HT1080 (cell line): Measurements from ENCODE around the gene B3GALT5. TPM values are rescaled to one million over a fixed set of nuclear protein-coding genes. Genes with fewer than 3 reads are reported as not detected.

Experiments
- DNase-seq: peaks from one replicate; pipeline ENCODE4 v3.0.0-alpha.2; 2015; ENCODE audit warnings: low read depth
- total RNA-seq: library from RNA; depleted of rRNA; stranded (reverse); fragments of >200 nt; shearing (Covaris generic); gene quantifications from 2 replicates; pipeline ENCODE4 v1.2.3, GENCODE V29; 2014

The B3GALT5 gene
- total RNA-seq, 1 experiment from 2014 or later: 3.5 TPM

DNA sequence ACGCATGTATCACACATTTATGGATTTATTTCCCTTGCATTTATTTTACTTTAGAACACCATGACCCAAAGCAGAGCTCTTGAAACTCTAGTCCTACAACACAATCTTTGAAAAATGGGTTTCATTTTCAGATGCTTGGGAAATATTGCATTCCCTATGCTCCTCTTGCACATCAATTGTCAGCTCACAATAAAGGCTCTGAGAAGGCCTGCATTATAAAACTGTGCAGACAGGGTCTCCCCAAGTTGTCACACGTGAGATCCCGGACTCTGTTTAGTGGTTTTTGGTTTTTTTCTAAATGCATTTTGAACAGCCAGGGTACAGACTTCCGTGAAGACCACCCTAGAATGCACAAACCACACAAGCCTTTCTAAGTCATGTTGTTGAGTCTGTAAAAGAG lies 9.9 kb upstream of the B3GALT5 start:
- DNase-seq: no peak

DNA sequence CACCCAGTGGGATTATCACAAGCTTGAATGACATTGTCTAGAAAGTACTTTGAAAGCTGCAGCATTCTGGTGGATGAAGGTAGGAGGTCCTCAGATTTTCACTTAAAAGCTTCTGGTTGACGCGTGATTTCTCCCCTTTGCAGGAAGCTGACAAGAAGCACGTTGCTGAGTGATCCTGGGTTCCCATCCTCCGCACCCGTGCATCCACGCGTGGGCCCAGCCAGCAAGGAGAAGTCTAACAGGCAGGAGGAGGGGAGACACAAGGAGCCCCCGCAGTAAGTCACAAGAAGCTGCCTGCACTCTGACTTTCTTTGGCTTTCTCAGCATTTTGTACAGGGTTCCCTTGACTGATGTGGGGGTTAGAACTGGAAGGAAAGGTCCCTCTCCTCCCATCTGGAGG lies 7.8 kb upstream of the B3GALT5 start:
- DNase-seq: no peak

DNA sequence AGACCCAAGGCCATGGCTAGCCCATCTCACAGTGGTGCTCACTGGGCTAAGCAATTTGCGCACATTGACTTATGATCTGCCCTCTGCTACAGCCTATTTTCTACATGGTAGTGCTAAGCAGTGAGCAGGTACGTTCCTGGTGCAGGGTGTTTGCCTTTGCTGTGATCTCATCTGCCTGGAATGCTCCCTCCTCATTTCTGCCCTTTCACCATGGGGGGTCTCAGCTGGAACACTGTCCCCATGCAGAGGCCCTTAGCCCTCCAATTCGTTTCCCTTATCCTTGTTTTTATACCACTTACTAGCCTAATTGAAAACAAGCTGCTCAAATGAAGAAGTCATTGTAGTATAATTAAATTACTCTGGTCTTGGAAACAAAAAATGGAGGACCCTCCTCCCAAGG lies 2.0 kb upstream of the B3GALT5 start:
- peak; percentile 39 for DNase-seq

DNA sequence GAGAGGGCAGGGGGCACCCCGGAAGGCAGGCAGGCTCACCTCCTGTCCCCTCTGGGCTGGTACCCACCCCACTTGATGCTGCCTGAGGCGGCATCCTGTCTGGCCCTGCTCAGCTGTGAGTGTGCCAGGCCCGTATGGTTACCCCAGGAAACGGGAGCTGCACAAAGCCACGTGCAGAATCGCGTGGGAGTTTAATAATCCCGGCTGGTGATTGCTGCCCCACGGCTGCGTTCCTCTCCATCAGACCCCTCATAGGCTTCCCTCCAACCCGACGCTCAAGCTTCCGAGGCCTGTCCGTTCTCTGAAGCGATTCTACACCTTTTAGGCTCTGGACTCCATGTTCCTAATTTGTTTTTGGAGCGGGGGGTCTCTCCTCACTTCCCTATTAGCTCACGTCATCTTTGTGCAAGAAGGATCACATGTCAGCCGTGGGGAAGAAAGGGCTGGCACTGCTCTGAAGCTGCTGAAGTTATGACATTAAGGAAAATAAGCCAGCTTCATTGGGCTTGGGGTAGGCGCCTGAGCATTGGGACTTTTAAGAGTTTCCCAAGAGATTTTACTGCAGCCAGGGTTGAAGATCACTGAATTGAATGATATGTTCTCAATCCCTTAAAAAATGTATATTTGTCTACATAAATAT lies 1.1 kb upstream of the B3GALT5 start:
- no peak for DNase-seq

DNA sequence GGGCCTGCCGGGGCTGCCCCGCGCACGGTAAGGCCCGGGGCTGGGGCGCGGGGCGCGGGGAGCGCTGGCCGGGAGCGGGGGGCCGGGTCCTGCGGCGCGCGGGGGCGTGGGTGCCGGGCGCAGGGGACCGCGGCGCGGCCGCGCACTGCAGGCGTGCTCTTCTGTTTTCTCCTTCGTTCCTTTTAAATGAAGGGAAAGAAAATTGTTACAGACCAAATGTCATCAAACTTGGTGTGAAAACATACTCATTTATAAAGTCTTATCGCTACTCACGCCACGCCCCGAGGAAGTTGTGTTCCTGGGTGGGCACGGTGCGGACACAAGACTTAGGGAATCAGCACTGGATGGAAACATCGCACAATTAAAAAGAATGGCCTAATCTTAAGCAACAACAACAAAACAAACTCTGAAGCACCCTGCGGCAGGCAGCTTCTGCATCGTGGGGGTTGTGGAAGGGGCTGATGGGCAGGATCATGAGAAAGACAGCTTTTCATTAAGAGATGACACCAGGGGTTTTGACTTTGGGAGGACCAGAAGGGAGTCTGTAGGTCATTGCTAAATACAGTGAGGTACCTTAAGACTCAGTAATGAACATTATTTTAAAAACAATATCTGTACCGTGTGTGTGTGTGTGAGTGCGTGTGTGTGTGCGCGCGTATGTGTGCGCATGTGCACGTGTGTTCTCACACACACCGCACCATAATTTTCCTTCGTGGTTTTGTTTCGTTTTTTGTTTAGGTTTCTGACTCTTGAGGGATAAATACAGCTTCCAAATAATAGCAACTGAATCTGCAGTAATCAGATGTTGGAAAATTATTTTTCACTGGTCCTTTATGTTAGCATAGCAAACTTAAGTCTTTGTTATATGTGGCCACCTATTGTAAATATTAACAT lies 548 bp downstream of the B3GALT5 start:
- no peak for DNase-seq

DNA sequence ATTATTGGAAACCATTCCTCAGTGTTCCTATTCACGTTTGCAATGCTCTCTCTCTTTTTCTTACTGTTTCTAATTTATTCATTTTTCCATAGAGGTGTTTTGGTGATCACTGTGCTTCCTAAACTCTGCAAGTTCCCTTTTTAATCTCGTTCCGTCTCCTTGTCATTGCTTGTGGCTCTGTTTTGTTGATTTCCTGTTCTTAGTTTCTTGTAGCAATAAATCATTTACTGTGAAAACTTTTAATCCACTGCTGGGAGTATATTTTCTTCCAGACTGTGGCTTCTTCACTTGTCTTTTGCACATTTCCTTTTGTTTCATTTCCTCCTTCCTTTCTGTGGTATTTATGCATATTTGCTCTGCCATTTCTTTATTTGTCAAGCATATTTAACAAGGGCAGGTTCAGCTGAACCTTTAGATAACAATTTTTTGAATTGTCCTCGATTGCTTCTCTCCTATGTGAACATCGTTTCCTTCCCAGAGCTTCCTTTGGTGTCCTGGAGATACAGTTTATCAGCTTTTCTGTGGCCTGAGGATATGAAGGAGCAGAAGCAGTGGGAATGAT lies 3.6 kb downstream of the B3GALT5 start:
- no peak for DNase-seq

DNA sequence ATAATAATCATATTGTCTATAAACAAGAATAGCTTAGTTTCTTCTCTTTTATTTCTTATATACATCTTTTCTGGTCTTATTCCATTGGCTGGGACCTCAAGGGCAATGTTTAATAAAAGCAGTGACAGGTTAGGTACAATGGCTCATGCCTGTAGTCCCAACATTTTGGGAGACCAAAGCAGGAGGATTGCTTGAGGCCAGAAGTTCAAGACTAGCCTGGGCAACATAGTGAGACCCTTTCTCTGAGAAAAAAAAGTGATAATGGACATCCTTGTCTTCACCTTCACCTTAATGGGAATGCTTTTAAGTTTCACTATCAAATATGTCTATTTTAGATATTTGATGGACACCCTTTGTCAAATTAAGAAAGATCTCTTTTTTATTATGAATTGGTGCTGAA lies 8.1 kb downstream of the B3GALT5 start:
- no peak for DNase-seq

DNA sequence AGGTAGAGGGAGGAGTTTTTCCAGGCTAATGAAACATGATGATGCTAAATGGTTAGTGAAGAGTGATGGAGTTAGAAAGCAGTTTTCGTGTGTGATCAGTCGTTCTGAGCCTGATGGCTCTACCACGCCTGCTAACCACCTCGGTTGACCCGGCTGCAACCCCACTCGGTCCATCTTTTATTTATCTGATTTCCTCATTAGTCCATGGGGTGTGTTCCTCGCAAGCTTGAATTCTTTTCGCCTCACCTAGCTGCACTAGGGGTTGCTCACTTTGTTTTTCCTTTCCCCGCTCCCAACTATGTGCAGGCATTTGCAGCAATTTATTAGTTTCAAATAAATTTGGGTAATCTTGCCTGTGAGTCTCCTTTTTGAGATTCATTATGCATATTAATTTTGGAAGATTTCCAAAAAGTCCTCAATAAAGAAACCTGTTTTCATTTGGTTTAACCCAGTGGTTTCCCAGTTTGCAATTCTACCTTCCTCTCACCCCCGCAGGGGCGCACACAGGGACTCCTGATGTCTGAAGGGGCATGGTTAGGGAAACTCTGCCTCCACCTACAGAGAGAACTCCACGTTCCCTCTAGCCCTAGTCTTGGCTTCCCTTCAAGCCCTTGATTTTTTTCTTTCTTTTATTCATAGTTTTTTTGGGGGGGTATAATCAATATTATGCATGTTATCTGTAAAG lies 12.6 kb downstream of the B3GALT5 start:
- DNase-seq: no peak

DNA sequence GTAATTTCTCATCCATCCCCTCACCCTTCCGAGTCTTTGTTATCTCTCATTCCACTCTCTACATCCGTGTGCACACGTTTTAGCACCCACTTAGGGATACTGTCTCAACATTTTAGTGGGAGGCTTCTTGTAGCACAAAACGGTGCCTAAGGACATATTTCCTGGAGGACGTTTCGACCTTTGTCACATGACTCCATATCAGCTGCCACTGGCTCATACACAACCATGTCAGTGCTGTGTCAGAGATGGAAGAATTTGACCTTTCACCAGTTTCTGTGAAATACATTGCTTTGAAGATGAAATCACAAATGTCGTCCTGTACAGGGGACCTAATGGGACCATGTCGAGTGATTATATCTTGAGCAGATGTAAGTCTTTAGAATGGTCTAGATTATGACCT lies 15.6 kb downstream of the B3GALT5 start:
- no peak for DNase-seq

DNA sequence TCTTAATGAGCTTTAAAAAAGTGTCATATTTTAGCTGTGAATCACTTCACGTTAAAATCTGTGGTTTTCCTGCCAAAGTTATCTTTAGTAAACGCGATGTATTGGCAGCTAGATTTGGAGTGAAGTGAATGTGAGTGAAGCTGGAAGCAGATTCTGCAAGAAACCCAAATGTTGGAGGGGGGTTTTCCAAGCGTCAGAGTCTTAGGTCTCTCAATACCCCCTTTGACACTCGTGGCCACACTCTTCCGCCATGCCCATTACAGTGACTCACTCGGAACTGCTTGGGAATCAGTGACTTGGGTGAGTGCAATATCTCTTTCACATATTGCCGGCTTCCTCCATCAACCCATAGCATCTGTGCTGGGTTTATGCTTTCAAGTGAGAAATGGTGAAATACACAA lies 17.5 kb downstream of the B3GALT5 start:
- DNase-seq: peak; percentile 94

DNA sequence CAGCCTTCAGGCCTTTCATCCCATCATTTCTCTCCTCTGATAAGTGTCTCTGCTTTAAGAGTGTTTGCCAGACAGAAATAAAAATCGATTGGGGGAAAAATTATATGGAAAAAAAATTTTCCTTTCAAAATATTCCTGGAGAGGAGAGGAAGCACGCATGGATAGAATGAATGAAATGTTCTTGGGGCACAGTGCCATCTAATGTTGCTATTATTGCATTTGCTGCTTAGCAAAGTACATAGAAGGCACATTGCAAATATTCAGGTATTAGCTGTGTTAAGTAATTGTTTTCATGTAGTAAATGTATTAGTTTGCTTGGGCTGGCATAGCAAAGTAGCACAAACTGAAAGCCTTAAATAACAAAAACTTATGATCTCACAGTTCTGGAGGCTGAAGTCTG lies 18.1 kb downstream of the B3GALT5 start:
- peak; percentile 46 for DNase-seq

DNA sequence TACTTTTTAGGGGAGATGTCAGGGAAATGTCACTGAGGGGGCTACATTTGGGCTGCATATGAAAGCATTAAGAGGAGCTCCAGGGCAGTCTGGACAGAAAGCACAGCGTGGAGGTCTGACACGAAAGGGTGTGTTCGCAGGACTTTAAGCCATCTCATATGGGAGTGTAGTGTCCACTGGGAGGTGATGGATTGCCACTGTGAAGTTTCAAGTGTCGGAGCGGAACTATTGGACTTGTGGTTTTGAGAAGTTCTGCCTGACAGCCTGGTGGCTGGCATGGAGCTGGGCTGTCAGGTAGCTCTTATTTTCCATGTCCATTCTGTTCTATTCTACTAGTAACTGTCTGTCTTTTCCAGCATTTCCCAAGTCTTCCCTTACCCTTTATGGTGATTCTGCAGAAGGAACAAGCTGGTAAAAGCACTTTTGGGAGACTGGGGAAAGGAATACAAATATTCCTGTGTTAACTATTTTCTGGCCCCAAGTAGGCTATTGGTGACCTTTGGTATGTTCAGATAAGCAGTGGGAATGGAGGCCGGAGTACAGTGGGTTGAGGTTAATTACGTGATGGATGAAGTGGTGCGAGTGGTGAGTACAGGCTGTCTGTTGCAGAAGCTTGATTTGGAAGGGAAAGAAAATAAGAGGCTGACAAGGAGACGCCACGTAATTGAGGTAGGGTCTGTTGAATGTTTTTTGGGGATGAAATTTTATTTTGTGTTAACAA lies 19.3 kb downstream of the B3GALT5 start:
- no peak for DNase-seq

DNA sequence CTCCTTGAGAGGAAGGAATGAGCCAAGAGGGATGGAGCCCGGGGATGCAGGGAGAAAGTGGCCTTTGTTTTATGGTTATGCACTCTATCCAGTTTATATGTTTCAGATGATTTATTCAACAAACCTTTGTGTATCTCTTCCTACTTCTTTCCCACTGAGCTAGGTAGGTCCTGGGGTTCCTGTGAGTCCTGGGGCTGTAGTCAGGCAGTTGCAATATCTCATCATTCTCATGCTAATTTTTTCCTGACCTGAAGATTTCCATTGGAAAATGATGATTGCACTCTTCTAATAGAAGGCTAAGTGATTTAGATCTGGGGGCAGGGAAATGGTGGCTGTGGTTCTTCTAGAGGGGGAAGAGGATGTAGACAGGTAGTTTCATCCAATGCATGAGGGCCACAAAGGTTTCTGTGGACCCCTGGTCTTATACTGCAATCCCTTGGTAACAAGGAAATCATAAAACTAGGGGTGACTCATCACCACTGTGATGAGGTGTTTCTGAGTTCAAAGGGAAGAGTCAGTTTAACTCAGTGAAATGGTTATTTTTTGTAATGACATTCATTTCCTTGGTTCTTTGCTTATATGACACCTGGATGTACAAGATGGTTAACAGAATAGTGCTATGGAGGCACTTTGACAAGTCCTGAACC lies 20.2 kb downstream of the B3GALT5 start:
- peak; percentile 85 for DNase-seq

DNA sequence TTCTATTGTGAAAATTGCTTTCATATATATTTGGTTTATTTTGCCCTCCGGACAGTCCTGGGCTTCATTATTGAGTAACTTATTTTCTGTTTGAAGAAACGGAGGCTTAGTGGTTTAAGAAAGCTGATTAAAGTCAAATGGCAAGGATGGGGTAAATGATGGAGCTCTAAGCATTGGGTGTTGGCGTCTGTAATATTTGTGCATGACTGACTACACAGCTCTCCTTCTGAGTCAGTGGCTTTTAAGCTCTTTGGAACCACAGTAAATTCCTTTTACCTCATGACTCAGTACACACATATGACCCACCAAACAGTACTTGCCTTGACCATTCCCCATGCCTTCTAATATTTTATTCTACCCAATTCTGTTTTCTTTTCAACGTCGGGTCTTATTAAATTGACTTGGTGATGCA lies 21.0 kb downstream of the B3GALT5 start:
- peak; percentile 95 for DNase-seq

DNA sequence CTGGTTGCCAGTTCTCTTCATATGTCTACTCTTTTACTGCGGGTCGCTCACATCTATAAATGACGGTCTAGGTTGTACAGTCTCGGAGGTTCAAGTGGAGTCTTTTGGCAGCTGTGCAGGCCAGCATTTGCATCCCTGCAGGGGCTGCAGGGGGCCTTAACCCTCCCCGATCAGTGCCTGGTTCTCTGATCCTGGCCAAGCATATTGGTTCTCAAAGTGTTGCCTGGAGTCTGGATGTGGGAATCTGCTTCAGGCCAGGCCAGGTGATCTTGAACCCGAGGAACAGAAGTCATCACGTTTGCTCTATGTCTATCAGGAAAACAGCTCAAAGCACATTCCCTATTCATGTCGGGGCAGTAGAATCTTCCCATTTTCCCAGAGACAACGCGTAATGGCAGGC lies 21.8 kb downstream of the B3GALT5 start:
- no peak for DNase-seq

DNA sequence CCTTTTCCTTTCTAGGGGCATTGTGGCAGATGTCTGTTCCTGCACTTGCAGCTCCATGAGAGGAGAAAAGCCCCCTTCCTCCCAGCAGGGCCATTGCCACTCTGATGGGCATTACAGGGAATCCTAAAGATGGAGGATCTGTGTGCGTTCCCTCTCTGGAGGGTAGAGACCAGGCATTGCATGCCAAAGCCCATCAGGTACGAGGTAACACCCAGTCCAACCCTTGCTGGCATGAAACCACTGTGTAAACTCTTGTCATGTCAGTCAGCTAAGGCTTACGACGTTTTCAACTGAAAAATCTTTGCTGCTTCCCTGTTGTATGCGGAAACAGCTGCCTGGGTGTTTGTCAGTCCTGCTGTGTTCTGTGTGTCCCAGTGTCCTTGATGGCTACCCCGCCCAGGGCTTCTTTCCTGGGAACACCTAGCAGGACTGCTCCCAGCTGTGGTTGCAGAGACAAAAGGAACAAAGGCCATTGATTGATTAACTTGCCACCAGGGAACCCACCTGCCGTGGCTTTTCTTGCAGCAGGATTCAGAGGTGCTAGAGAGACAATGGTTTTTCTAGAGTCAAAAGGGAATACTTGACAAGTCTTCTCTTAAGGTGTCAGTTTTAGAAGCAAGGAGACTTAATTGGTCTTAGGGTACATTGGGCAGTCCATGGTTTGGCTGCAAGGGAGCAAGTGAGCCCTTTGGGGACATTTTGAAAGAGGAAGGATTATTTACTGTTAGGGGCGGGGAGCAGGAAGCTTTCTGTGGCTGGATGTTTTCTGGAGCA lies 24.6 kb downstream of the B3GALT5 start:
- DNase-seq: no peak

DNA sequence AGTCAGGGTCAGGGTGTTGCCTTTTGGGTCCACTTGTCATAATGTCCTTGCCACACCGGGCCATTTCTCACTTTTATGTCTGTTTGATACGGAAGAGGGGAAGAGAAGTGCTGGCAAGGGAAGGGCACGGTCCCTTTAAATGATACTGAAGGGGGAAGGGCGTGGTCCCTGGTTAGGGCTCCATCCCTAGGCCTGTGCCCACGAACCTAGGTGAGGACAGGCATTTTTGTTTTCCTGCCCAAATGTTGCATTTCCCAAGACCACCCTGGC lies 25.2 kb downstream of the B3GALT5 start:
- DNase-seq: no peak

DNA sequence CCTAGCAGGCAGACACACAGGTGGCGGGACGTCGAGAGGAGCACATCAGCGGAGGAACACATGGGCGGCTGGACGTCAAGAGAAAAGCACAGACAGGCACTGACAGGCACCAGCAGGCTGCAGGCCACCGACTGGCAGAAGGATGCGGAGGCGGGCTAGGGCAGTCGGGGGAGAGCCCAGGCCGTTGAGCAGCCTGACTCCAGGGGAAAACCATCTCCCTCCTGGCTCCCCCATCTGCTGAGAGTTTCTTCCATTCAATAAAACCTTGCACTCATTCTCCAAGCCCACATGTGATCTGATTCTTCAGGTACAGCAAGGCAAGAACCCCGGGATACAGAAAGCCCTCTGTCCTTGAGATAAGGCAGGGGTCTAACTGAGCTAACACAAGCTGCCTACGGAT lies 25.5 kb downstream of the B3GALT5 start:
- DNase-seq: no peak

DNA sequence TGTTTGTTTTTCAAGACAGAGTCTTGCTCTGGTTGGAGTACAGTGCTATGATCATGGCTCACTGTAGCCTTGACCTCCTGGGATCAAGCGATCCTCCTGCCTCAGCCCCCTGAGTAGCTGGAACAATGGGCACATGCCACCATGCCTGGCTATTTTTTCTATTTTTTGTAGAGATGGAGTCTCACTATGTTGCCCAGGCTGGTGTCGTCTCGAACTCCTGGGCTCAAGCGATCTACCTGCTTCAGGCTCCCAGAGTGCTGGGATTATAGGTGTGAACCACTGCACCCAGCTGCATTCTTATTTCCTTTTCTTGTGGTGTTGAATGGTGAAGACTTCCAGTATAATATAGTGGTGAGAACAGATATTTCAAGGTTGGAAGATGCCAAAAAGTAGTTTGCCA lies 28.0 kb downstream of the B3GALT5 start:
- DNase-seq: no peak

DNA sequence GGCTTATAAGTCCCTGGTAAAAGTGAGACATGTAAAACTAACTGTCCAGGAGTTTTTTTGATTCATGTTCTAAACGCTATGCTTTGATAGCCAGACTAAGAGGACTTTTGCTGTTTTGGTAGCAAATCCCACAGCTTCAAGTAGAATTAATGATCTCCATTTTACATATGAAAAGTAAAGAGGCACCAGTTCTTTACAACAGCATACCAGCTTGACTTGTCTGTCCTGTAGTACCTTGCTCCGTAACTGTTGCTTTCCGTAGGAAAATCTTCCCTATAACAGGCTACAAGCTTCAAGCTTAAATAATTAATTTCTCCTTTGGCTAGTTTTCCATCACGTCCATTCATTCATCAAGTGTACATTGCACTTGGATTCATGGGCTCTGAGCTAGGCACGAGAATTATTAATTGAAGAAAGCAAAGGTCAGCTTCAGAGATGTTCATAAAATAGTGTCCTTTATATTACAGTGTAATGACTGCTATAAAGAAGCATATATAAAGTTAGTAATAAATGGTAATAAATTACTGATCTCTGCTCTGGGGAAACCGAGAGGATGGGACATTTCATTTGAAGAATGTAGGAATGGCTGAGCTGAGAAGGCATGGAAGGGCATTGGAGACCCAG lies 29.2 kb downstream of the B3GALT5 start:
- no peak for DNase-seq
